NCI-H2196 treated with DMSO at 0.1 percent for 48 hours (cell line): Measurements from ENCODE around the gene PPP1R9B.

ENCODE experiments used
- DNase-seq: peaks from one replicate; lab custom pipeline; 2025; ENCODE audit not compliant: unreplicated experiment; lab: John Stamatoyannopoulos, UW

The PPP1R9B gene

DNA sequence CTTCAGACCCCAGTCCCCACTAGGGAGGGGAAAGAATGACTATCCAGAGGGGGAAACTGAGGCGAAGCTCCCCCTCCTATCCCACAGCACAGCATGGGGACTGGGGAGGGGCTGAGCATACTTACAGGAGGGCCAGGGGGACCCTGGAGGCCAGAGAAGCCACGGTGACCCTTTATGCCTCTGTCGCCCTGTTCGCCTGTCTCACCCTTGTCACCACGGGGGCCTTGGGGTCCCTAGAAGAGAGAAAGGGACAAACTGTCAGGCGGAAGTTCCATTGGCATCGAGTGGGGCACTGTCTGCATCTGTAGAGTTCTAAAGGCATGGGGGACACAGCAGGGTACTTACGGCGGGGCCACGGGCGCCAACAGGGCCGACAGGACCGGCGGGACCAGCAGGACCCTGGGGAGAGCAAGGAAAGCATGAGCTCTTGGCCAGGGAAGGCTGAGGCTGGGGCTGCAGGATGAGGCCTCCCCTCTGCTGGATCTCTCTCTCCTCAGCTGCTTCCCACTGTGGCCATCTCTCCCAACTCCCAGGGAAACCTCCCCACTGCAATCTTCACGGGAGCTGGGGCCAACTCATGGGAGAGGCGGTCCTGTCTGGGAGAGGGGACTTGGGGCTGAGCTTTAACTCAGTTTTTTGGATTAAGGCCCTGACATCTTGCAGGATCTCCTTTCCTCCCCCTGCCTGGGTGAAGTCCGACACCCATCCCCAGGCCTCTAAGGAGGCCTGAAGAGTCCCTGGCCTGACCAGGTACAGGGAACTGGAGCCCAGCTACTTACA lies 37.5 kb upstream of the PPP1R9B start:
- no peak for DNase-seq

DNA sequence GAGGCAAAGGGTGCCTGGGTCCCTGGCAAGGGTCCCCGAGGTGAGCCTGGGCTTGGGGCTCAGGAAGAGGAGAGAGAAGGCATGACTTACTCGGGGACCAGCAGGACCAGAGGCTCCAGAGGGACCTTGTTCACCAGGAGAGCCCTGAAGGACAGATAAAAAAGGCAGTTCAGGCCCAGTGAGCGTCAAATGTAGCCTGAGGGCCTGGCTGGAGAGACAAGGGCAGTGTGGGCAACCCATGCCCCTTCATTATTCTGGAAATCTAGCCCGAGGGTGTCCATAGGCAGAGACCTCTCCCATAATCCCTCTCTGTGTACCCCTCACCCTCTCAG lies 36.9 kb upstream of the PPP1R9B start:
- DNase-seq, result no peak

DNA sequence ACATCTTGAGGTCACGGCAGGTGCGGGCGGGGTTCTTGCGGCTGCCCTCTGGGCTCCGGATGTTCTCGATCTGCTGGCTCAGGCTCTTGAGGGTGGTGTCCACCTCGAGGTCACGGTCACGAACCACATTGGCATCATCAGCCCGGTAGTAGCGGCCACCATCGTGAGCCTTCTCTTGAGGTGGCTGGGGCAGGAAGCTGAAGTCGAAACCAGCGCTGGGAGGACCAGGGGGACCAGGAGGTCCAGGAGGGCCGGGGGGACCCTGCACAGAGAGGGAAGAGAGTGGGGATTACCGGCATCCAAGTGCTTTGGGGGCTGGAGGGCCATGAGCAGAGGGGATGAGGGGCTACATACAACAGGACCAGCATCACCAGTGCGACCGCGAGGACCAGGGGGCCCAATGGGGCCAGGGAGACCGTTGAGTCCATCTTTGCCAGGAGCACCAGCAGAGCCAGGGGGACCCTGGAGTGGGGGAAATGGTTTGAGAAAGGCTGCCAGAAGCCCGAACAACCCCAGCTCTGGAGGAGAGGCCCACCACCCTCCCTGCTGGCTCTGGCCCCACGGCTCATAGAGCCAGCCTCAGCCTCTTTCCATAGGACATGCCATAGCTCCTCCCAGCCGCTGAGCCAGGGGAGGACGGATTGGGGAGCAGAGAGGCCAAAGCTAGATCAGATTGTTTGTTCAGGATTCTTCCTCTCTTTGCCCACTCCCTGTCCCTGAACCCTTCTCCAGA lies 36.4 kb upstream of the PPP1R9B start:
- DNase-seq, result no peak

DNA sequence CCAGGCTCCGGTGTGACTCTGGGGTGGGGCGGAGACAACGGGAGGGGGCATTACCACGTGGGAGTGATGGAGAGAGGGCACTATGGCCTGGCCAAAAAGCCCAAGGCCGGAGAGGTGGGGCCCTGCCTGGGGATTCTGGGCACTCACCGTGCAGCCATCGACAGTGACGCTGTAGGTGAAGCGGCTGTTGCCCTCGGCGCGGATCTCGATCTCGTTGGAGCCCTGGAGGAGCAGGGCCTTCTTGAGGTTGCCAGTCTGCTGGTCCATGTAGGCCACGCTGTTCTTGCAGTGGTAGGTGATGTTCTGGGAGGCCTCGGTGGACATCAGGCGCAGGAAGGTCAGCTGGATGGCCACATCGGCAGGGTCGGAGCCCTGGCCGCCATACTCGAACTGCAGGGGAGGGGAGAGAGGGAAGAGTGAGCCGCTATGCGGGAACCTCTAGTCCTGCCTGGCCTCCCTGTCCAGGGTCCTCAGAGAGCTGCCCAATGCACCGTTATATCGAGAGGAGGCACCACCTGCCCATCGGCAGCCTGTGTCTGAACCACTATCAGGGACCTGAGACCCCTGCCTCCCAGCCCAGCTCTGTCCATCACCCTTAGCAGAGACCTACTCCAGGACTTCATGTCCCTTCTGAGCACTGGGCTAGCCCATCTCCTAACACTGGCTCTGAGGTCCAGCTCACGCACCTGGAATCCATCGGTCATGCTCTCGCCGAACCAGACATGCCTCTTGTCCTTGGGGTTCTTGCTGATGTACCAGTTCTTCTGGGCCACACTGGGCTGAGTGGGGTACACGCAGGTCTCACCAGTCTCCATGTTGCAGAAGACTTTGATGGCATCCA lies 35.4 kb upstream of the PPP1R9B start:
- DNase-seq, result no peak

DNA sequence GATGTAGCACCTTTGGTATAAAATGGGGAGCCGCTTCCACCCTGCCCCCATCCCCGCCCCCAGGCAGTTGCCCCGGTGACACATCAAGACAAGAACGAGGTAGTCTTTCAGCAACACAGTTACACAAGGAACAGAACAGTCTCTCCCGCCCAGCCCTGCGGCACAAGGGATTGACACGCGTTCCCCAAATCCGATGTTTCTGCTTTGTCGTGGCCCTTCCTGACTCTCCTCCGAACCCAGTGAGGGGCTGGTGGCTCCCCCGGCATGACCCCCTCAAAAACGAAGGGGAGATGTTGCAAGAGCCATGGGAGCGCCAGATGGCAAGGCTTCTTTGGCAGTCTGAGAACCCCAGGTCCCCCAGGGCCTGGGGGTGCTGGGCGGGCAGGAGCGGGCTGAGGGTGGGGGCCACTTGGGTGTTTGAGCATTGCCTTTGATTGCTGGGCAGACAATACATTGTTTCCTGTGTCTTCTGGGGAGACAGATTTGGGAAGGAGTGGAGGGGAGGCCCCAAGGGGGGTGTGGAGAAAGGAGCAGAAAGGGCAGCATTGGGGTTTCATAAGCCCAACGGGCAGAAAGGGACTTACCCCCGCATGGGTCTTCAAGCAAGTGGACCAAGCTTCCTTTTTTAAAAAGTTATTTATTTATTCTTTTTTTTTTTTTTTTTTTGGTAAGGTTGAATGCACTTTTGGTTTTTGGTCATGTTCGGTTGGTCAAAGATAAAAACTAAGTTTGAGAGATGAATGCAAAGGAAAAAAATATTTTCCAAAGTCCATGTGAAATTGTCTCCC lies 34.3 kb upstream of the PPP1R9B start:
- no peak for DNase-seq

DNA sequence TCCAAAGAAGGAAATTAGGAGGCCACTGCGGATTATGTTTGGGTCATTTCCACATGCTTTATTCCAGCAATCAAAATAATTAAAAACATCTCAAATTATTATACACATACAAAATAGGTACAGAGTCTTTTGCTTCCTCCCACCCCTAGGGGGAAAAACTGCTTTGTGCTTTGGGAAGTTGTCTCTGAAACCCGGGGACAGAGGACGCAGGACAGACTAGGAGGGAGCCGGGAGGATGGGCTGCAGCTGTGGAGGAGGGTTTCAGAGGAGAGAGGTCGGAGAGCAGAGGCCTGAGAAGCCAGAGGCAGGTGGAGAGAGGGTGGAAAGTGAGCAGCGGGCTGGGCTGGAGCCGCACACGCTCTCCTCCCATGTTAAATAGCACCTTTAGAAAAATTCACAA lies 33.6 kb upstream of the PPP1R9B start:
- no peak for DNase-seq

DNA sequence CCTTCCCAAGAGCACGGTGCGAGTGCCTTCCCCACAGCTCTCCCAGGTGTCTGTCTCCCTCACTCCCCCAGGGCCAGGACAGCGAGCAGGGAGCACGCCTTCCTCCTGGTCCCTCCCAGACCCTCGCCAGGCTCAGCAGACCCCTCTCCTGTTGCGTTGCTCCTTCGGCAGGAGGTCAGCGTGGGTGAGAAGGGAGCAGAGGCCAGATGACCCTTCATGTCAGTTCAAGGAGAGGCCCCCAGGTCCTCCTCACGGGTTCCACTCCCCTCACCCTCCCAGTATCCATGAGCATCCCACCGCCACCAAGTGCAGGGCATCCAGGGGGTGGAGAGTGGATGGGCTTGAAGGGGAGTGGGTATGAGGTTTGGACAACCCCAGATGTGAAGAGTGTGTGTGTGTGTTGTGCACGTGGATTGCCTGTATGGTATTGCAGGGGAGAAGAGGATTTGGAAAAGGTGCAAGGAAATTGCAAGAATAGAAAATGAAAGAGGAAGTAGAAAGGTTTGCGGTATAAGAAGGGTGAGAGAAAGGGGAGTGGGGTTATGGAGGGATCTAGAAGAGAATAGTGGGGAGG lies 33.0 kb upstream of the PPP1R9B start:
- no peak for DNase-seq

DNA sequence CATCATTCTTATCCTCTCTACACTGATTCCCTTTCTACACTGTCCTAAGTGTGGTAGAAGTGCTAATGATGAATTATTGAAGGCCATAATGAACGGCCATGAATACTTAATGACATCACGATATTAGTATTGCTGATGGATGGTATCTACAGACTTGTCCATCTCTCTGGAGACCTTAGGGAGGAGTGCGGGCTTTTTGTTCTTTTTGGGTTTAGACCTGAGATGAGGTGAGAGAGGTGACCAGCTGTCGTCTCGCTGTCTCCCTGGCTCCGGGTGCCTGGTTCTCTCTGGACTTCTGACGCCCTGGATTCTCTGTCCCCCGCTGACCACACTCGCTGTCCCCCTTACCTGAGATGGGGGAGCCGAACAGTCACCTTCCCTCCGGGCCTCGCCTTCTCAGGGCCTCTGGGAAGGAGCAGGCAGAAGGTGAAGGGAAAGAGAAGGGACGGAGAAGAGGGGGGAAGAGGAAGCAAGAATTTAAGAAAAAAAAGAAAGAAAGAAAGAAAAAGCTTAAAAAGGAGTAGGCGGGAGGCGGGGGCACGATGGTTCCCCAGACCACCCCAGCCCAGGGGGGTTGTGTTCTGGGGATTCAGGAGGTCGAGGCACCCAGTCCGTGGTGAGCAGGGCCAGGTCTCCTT lies 32.4 kb upstream of the PPP1R9B start:
- no peak for DNase-seq

DNA sequence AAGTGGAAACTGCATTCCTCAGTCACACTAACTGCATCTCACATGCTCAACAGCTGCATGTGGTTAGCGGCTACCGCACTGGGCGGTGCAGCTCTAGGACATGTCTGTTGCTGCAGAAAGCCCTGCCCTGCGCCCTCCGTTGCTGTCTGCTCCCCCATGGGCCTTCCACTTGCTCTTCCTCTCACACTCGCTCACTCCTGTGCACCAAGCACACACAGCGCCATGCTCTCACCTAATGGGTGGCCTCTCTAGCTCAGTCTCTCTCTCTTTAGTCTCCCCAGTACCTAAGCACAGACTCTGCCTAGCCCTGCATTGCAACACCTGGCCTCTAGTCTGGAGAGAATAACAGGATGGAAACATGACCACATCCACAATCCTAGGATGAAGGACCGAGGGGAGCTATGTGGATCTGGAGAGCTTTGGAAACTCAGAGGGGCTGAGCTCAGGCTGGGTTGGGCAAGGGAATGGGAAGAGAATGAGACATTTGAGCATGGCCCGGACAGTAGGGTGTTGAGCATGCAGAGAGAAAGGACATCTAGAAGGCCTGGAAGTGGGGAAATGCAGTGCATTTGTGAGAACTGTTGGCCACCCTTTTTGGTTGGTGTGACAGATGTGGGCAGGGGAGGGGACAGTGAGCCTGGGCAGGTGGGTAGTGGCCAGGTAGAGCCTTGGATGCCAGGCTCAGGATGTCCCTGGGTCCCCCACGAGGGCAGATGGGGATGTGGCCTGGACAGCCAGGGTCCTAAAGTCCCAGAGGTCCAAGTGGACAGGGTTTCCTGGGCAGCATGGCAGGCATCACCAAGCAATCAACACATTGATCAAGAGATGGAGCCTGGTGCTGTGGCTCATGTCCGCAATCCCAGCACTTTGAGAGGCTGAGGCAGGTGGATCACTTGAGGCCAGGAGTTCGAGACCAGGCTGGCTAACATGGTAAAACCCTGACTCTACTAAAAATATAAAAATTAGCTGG lies 31.4 kb upstream of the PPP1R9B start:
- no peak for DNase-seq

DNA sequence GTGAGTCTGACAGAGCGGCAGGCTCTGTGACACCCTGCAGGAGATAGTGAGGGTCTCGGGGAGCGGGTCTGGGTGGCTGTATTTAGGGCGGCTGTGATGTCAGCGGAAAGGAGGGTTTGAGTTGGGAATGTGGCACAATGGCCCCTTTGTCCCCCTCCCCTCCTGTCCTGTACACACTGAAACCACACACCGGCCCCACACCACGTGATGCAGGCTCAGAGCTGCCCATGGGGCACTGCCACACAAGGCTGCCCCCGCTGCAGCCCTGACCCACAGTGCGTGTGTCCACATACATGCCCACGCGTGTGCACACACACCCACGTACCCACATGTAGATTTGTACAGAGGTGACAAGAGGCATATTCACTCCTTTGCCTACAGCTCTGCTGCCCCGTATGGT lies 30.7 kb upstream of the PPP1R9B start:
- no peak for DNase-seq

DNA sequence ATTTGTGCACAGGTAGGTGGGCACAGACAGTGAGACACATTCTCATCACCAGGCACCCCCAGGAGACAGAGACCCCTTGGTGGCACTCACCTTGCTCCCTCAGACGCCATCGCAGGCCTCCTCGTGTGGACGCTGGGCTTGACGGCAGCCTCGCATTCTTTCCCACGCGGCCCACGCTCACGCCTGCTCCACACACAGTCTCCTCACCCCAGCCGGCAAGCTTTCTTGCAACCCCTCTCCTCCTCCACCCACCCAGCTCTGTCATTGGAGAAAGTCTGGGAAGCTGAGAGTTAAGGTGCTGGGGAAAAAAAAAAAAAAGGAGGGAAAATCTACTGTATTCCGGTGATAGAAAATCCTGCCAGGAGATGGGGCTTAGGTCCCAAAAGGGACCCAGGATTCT lies 30.1 kb upstream of the PPP1R9B start:
- no peak for DNase-seq

DNA sequence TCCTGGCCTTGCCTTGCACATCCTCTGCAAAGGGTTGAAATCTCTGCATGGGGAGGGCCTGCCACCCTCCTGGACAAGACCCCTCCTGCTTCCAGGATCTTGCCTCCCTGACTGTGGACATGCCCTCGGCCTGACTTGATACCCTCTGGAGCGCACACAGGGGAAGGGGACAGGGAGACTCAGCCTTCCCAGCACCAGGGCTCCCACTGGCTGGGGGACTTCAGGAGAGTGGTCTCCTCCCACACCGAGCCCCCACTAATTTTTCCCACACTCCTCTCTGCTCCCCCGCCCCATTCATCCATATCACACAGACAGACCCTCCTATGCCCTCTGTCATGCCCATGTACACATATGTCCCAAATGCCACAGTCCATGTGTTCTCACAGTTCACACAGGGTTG lies 29.6 kb upstream of the PPP1R9B start:
- no peak for DNase-seq

DNA sequence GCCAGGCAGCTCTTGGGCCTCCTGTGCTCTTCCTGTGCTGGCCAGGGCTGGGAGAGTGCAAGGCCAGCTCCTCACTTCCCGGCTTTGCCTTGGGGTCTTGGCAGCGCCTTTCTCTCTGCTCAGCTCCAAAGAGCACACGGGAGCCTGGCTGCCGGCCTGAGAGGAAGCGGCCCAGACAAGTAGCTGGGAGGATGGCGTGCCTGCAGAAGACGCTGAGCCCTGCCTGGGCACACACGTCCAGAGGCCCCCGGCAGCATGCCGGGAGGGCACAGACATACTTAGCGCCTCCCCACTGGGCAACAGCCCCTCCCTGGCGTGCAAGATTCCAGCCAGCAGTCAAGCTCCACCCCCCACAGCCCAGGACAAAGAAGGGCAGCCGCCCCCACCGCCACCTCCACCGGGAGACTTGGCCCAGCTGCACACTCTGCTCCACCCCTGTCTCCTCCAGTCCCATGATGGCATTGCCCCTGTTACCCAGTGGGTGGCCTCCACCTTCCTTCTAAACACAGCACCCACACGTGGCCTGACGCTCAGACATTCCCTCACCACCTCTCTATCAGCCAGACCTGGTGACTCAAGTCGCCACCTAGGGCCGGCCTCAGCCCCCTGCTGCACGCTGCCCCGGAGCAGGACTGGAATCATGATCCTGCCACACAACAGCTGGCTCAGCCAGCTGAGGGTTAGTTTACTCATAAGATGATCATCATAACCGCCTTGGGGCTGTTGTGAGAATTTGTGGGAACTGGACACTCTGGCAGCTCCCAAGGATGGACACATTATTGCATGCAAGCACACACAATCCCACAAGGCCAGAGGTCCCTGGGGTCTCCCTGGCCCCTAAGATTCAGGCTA lies 27.7 kb upstream of the PPP1R9B start:
- peak; percentile 90 for DNase-seq

DNA sequence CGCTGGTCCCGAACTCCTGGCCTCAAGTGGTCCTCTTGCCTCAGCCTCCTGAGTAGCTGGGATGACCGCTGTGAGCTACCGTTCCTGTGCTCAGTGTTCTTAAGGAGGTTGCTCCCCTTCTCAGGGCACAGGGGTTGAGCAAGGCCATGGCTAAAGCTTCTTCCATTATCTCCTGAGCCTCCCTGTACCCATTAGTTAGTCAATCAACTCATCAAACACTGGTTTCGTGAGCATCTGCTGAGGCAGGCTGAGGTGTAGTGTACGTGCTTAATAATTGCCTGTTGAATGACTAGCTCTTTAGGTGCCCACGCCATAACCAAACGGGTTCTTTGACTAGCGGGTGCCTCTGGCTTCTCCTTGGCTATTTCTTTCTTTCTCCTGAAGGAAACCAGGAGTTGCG lies 27.0 kb upstream of the PPP1R9B start:
- no peak for DNase-seq

DNA sequence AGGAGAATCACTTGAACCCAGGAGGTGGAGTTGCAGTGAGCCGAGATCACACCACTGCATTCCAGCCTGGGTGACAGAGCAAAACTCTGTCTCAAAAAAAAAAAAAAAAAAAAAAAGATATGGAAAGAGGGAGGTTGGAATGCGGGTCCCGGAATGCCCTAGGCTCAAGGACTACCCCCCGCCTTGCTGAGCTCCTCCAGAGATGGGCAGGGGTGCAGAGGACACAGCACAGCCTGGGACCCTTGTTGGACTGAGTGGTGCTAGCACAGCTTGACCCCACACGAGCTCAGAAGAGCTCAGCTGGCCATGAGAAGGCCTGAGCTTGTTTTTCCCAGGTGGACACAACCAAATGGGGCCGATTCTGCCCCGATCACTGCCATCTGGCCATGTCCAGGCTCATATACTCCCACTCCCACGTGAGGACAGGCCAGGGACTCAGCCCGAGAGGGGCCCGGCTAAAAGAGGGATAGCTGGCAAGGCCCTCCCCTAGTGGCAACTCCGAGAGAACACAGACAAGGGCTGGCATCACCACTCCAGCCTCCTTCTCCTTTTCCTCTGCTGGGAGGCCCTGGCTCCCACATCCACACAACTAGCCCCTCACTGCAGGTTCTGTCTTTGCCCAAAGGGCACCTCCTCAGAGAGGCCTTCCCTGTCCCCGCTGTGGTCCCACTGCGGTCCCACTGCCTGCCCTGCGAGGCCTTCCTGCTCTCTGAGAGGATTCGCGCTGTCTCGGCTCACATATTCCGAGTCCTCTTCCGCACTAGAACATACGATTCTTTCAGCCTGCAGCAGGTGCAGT lies 26.3 kb upstream of the PPP1R9B start:
- DNase-seq, result no peak

DNA sequence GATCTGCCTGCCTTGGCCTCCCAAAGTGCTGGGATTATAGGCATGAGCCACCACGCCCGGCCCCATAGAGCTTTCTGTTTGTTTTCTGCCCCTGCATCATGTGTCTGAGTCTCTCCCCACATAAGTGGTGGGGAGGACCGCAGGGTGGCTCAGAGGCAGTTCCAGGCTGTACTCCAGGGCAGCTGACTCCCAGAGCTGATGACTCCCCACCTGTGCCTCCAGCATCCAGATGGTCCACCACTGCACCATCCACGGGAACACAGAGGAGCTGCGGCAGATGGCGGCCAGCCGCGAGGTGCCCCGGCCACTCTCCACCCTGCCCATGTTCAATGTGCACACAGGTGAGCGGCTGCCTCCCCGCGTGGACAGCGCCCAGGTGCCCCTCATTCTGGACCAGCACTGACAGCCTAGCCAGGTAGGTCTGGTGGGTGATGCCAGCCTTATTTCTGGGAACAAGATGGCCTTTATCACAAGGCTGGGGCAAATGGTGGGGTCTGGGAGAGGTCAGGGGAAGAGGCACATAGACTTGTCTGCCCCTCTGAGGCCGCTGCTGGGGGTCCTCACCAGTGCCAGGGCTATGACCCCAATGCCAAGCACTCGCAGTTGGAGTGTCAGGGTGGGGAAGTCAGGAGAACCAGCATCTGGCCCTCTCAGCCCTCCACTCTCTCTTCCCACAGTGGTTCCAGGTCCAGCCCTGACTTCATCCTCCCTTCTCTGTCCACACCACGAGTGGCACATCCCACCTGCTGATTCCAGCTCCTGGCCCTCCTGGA lies 24.7 kb upstream of the PPP1R9B start:
- no peak for DNase-seq

DNA sequence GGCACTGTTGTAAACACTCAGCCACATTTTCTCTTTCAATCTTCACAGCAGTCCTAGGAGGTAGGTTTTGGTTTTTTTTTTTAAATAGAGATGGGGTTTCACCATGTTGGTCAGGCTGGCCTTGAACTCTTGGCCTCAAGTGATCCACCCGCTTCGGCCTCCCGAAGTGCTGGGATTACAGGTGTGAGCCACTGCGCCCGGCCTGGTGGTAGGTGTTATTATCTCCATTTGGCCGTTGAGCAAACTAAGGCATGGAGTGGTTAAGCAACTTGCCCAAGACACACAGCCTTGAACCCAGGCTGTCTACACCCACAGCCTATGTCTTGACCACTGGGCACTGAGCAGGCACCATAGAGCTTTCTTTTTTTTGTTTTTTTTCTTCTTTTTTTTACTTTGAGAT lies 24.0 kb upstream of the PPP1R9B start:
- no peak for DNase-seq
